CD8-positive, alpha-beta memory T cell (primary cell): ENCODE data around the gene MPP4. TPM values are rescaled to one million over a fixed set of nuclear protein-coding genes. Genes with fewer than 3 reads are reported as not detected.

Source experiments
- polyA plus RNA-seq: library from polyadenylated mRNA; unstranded; fragments of 300-500 nt; fragmentation: Illumina TruSeq; gene quantifications from one replicate; pipeline ENCODE4 v1.2.3, GENCODE V29; 2021
- total RNA-seq, 2 experiments: library from RNA; stranded (reverse); gene quantifications; one replicate each; pipeline ENCODE4 v1.2.3, GENCODE V29; 2021

The MPP4 gene
- total and polyA plus RNA-seq, 3 experiments from 2014 or later: not detected

Other genes starting within 250 kb of the MPP4 start
- gene TRAK2, start 247.2 kb downstream of the MPP4 start, total RNA-seq: 10 to 100 TPM; 24.9 to 26.0 TPM
- 40.1 TPM for gene TRAK2, start 247.2 kb downstream of the MPP4 start, polyA plus RNA-seq
- 10 to 100 TPM; 22.3 to 27.7 TPM for gene STRADB, start 246.9 kb downstream of the MPP4 start, total RNA-seq
- gene STRADB, start 246.9 kb downstream of the MPP4 start, polyA plus RNA-seq: 35.3 TPM
- 10 to 100 TPM; 18.5 TPM for gene TMEM237, start 55.1 kb downstream of the MPP4 start, total RNA-seq
- 6.7 TPM for gene TMEM237, start 55.1 kb downstream of the MPP4 start, polyA plus RNA-seq
- 10 to 100 TPM; 16.9 to 18.0 TPM for gene ALS2, start 82.3 kb upstream of the MPP4 start, total RNA-seq
- 4.1 TPM for gene ALS2, start 82.3 kb upstream of the MPP4 start, polyA plus RNA-seq
- not detected for gene CDK15, start 107.9 kb upstream of the MPP4 start, total RNA-seq
- gene CDK15, start 107.9 kb upstream of the MPP4 start, polyA plus RNA-seq: not detected